HL-60 (cell line): ENCODE data around the gene ALLC.

Source experiments
- CTCF ChIP-seq: IDR thresholded peaks from one replicate; pipeline ENCODE4 v1.5.1; 2011; ENCODE audit warnings: low read length, control low read depth, inconsistent platforms; ENCODE audit not compliant: insufficient read depth
- GABPA ChIP-seq: IDR thresholded peaks from 2 replicates; pipeline ENCODE4 v1.6.1; 2012; ENCODE audit warnings: low read depth
- POLR2AphosphoS5 ChIP-seq: IDR thresholded peaks from 2 replicates; pipeline ENCODE4 v1.6.1; 2012; ENCODE audit warnings: low read depth
- REST ChIP-seq: IDR thresholded peaks from 2 replicates; pipeline ENCODE4 v1.6.1; 2012; ENCODE audit warnings: low read depth; ENCODE audit not compliant: insufficient replicate concordance
- SPI1 ChIP-seq: IDR thresholded peaks from 2 replicates; pipeline ENCODE4 v1.6.1; 2012; ENCODE audit warnings: low read depth, mild to moderate bottlenecking, borderline replicate concordance

GRCh38 chr2:3704692-3705091 is 46.7 kb downstream of the ALLC start:
- no peak for TF ChIP-seq POLR2AphosphoS5
- TF ChIP-seq CTCF: no peak
- TF ChIP-seq REST: no peak
- TF ChIP-seq GABPA: no peak
- no peak for TF ChIP-seq SPI1
